Adrenal gland (tissue), 12 donors: ENCODE measurements around the gene ARHGEF7. TPM values are rescaled to one million over a fixed set of nuclear protein-coding genes. Genes with fewer than 3 reads are reported as not detected.
A peak's percentile ranks its signal among the peaks of the same experiment; 100 is the strongest.

Experiments
- DNase-seq, 7 donors: peaks; one replicate each; pipeline ENCODE4 v3.0.0-alpha.2; 2019 to 2020
- H3K27ac ChIP-seq, 5 donors: fragments of 200-600 bp; sonication (generic) in 4 of 5; 1 replicate in 3 of 5; 2 replicates in 2 of 5; pipeline versions ENCODE4 v1.5.1 to v1.8.0; 2016 to 2020; ENCODE audit warnings: mild to moderate bottlenecking in 1 of 5
- H3K27me3 ChIP-seq: fragments of 200-600 bp; 2 replicates; pipeline ENCODE4 v1.8.0; 2021
- H3K36me3 ChIP-seq, 2 donors: fragments of 200-600 bp; replicated peaks in 1 of 2; 1 replicate in 1 of 2; 2 replicates in 1 of 2; pipeline versions ENCODE4 v1.5.1 to v1.8.0; 2018 to 2022
- H3K4me1 ChIP-seq, 2 donors: fragments of 200-600 bp; replicated peaks in 1 of 2; 1 replicate in 1 of 2; 2 replicates in 1 of 2; pipeline versions ENCODE4 v1.5.1 to v1.8.0; 2018 to 2021
- H3K4me3 ChIP-seq, 4 donors: fragments of 200-600 bp; sonication (generic) in 3 of 4; one replicate each; pipeline ENCODE4 v1.5.1; 2016 to 2018
- H3K9me3 ChIP-seq, 3 donors: fragments of 200-600 bp; sonication (generic) in 1 of 3; replicated peaks in 1 of 3; 1 replicate in 2 of 3; 2 replicates in 1 of 3; pipeline versions ENCODE4 v1.5.1 to v1.8.0; 2016 to 2021
- CTCF ChIP-seq, 6 experiments: fragments of 450-650 bp in 4 of 6; fragments of 200-600 bp in 2 of 6; sonication (generic) in 1 of 6; IDR thresholded peaks; 1 replicate in 5 of 6; 2 replicates in 1 of 6; pipeline versions ENCODE4 v1.5.1 to v1.8.0; 2016 to 2021; ENCODE audit warnings: antibody characterized with exemption in 6 of 6, mild to moderate bottlenecking in 2 of 6, moderate library complexity in 1 of 6
- POLR2A ChIP-seq, 2 donors: fragments of 450-650 bp; IDR thresholded peaks; one replicate each; pipeline ENCODE4 v1.6.1; 2017; ENCODE audit warnings: antibody characterized with exemption in 2 of 2, mild to moderate bottlenecking in 2 of 2, moderate library complexity in 1 of 2
- WGBS, 4 donors: extraction: QIAGEN DNeasy Blood & Tissue Kit in 2 of 4; methylation state at CpG; one replicate each; pipeline versions ENCODE4 v1.1.5 to v1.1.7; 2013 to 2017; 5-methylcytosine and 5-hydroxymethylcytosine counted together
- intact Hi-C, 2 donors: fragments of 100-400 bp; cut with DNase I; formaldehyde crosslinking; loops; one replicate each; pipeline versions ENCODE4 v1.14.1 to v1.15.0; 2022 to 2023
- polyA plus RNA-seq, 3 donors: library from polyadenylated mRNA; stranded (reverse); fragments of 200-250 nt in 2 of 3; fragments of 350-450 nt in 1 of 3; fragmentation: Illumina TruSeq in 1 of 3; extraction: RNeasy Lipid Tissue Mini Kit (QIAGEN cat#74804) in 1 of 3; gene quantifications; one replicate each; pipeline ENCODE4 v1.2.3, GENCODE V29; 2013 to 2014
- total RNA-seq, 9 donors: library from RNA; depleted of rRNA in 4 of 9; stranded (reverse); fragments of >200 nt in 4 of 9; fragments of 120-200 nt in 1 of 9; fragmentation: NEBNext Ultra II Directional in 1 of 9; extraction: Animal tissue kit (Norgen Biotek cat#: 25700) in 1 of 9; gene quantifications; one replicate each; pipeline versions ENCODE4 v1.1.0 to v1.2.4, GENCODE V29; 2013 to 2023
- donor health status: healthy with polysubstance abuse.
- donor health status: Bipolar disorder and iron deficiency.
- donor health status: DM: yes; HTN: yes; CAD: no.
- donor health status: DM: no; HTN: no; CAD: no.
- donor health status: DM: no; HTN: no; CAD: no.
- donor health status: DM: yes; HTN: yes; CAD: no.

ARHGEF7 gene
- total and polyA plus RNA-seq, 12 donors = 25.3 to 69.3 (median 53.2) TPM

GRCh38 chr13:111315347-111315995, 200.4 kb downstream of the ARHGEF7 start:
- Histone ChIP-seq H3K4me1 (no peaks in the 10 kb centered on the region), H3K36me3 (peaks cover 0 to 7% of the 10 kb centered on the region in 2 donors), H3K27me3 (no peaks in the 10 kb centered on the region), H3K4me3 (no peak overlapping the region), H3K27ac (no peak overlapping the region), H3K9me3 (no peaks in the 10 kb centered on the region)
- DNase-seq = peak in 1 of 7 donors; percentile 45
- intact Hi-C loops = no loop called here
- WGBS, 4 donors = 83 to 93% (median 89%) methylated on average over 9 to 15 of the region's 15 CpGs
- TF ChIP-seq POLR2A (IDR thresholded peaks at IDR 0.05) (no peak), CTCF (IDR thresholded peaks at IDR 0.05) (no peak)

GRCh38 chr13:111316161-111316730, 201.1 kb downstream of the ARHGEF7 start:
- Histone ChIP-seq H3K27ac (no peak overlapping the region), H3K27me3 (no peaks in the 10 kb centered on the region), H3K4me3 (no peak overlapping the region), H3K36me3 (peaks cover 0 to 7% of the 10 kb centered on the region in 2 donors), H3K9me3 (no peaks in the 10 kb centered on the region), H3K4me1 (no peaks in the 10 kb centered on the region)
- WGBS, 4 donors = 77 to 86% (median 83%) methylated on average over 11 to 12 of the region's 12 CpGs
- intact Hi-C loops = no loop called here
- TF ChIP-seq POLR2A (IDR thresholded peaks at IDR 0.05) (no peak), CTCF (IDR thresholded peaks at IDR 0.05) (no peak)
- DNase-seq = peak in 1 of 7 donors; percentile 29

GRCh38 chr13:111317042-111317550, 202.0 kb downstream of the ARHGEF7 start:
- intact Hi-C loops = no loop called here
- H3K27ac ChIP-seq = no peak overlapping the region
- TF ChIP-seq CTCF (IDR thresholded peaks at IDR 0.05) (no peak), POLR2A (IDR thresholded peaks at IDR 0.05) (no peak)
- H3K36me3 ChIP-seq = peaks cover 0 to 7% of the 10 kb centered on the region in 2 donors
- no peaks in the 10 kb centered on the region for H3K27me3 ChIP-seq
- WGBS, 4 donors = 91 to 95% (median 94%) methylated on average over 13 to 14 of the region's 14 CpGs
- DNase-seq = peak in 1 of 7 donors; percentile 30
- no peaks in the 10 kb centered on the region for H3K4me1 ChIP-seq
- H3K4me3 ChIP-seq = no peak overlapping the region
- H3K9me3 ChIP-seq = no peaks in the 10 kb centered on the region

GRCh38 chr13:111317571-111318345, 202.6 kb downstream of the ARHGEF7 start:
- H3K4me3 ChIP-seq = no peak overlapping the region
- H3K27ac ChIP-seq = no peak overlapping the region
- no peaks in the 10 kb centered on the region for H3K4me1 ChIP-seq
- TF ChIP-seq POLR2A (IDR thresholded peaks at IDR 0.05) = no peak
- TF ChIP-seq CTCF (IDR thresholded peaks at IDR 0.05) = no peak
- intact Hi-C loops = no loop called here
- peak in 1 of 7 donors; percentile 25 for DNase-seq
- H3K36me3 ChIP-seq = peaks cover 0 to 7% of the 10 kb centered on the region in 2 donors
- WGBS, 4 donors = 82 to 95% (median 91%) methylated on average over 27 to 29 of the region's 29 CpGs
- no peaks in the 10 kb centered on the region for H3K27me3 ChIP-seq
- no peaks in the 10 kb centered on the region for H3K9me3 ChIP-seq
